Effector memory CD4-positive, alpha-beta T cell (primary cell): ENCODE results near the gene ATG4D.
A peak's percentile ranks its signal among the peaks of the same experiment; 100 is the strongest.
"Not testable (repeated sequence)": the region's sequence is repeated elsewhere in the genome, so short reads cannot be mapped to it uniquely, and the experiment has no call there.

Source experiments
- DNase-seq, 3 donors: peaks; one replicate each; pipeline ENCODE4 v3.0.0-alpha.2; 2020
- H3K27ac ChIP-seq: 2 replicates; pipeline ENCODE4 v1.7.0; 2013; ENCODE audit warnings: mild to moderate bottlenecking, low read length, moderate library complexity; ENCODE audit not compliant: insufficient read depth, poor library complexity, severe bottlenecking
- H3K27me3 ChIP-seq: replicated peaks from 2 replicates; pipeline ENCODE4 v1.7.0; 2013; ENCODE audit warnings: mild to moderate bottlenecking, low read length; ENCODE audit not compliant: insufficient read depth, control insufficient read depth, poor library complexity, severe bottlenecking
- H3K36me3 ChIP-seq: 2 replicates; pipeline ENCODE4 v1.7.0; 2013; ENCODE audit warnings: mild to moderate bottlenecking, low read length, moderate library complexity; ENCODE audit not compliant: control insufficient read depth, insufficient read depth
- H3K4me1 ChIP-seq: 2 replicates; pipeline ENCODE4 v1.7.0; 2013; ENCODE audit warnings: low read length, mild to moderate bottlenecking; ENCODE audit not compliant: control insufficient read depth, insufficient read depth, poor library complexity, severe bottlenecking
- H3K4me3 ChIP-seq: 2 replicates; pipeline ENCODE4 v1.7.0; 2013; ENCODE audit warnings: low read length, low read depth, mild to moderate bottlenecking; ENCODE audit not compliant: insufficient read depth, poor library complexity, severe bottlenecking
- H3K9me3 ChIP-seq: 2 replicates; pipeline ENCODE4 v1.7.0; 2013; ENCODE audit warnings: mild to moderate bottlenecking, low read length, moderate library complexity; ENCODE audit not compliant: control insufficient read depth

ATG4D gene

GRCh38 chr19:10565028-10565566 lies 21.4 kb downstream of the ATG4D start:
- H3K27me3 ChIP-seq: no peaks in the 10 kb centered on the region
- peak overlapping the region; percentile 82 for H3K27ac ChIP-seq
- no peaks in the 10 kb centered on the region for H3K9me3 ChIP-seq
- H3K4me1 ChIP-seq: peaks cover 31% of the 10 kb centered on the region
- DNase-seq: peak in 2 of 3 donors; percentile 32 to 40
- peak overlapping the region; percentile 84 for H3K4me3 ChIP-seq
- peaks cover 18% of the 10 kb centered on the region for H3K36me3 ChIP-seq

GRCh38 chr19:10565567-10566407 lies 22.1 kb downstream of the ATG4D start, which contains the start of gene KRI1:
KRI1 (minus strand) TSS chr19:10566010; CDS start chr19:10565999, 11 bp downstream.
- Histone ChIP-seq H3K27ac (peak within 1 kb of the TSS; percentile 82), H3K36me3 (peaks cover 11% of the 10 kb centered on the region), H3K4me3 (peak within 1 kb of the TSS; percentile 84), H3K4me1 (peaks cover 31% of the 10 kb centered on the region), H3K27me3 (no peaks in the 10 kb centered on the region), H3K9me3 (no peaks in the 10 kb centered on the region)
- DNase-seq: peak; percentile 98 to 99 (median 98)

GRCh38 chr19:10566408-10566657 lies 22.6 kb downstream of the ATG4D start:
- Histone ChIP-seq H3K4me1 (peaks cover 31% of the 10 kb centered on the region), H3K4me3 (peak overlapping the region; percentile 84), H3K36me3 (peaks cover 6% of the 10 kb centered on the region), H3K27ac (peak overlapping the region; percentile 74), H3K9me3 (no peaks in the 10 kb centered on the region), H3K27me3 (no peaks in the 10 kb centered on the region)
- no peak for DNase-seq

GRCh38 chr19:10566658-10567410 lies 23.1 kb downstream of the ATG4D start:
- H3K36me3 ChIP-seq: peaks cover under 1% of the 10 kb centered on the region
- no peaks in the 10 kb centered on the region for H3K27me3 ChIP-seq
- peak overlapping the region; percentile 84 for H3K4me3 ChIP-seq
- H3K4me1 ChIP-seq: peaks cover 31% of the 10 kb centered on the region
- peak overlapping the region; percentile 74 for H3K27ac ChIP-seq
- no peaks in the 10 kb centered on the region for H3K9me3 ChIP-seq
- peak; percentile 34 to 52 (median 35) for DNase-seq

- Histone ChIP-seq H3K27ac (peak overlapping the region; percentile 74), H3K4me1 (peaks cover 37% of the 10 kb centered on the region), H3K36me3 (no peaks in the 10 kb centered on the region), H3K9me3 (no peaks in the 10 kb centered on the region), H3K27me3 (no peaks in the 10 kb centered on the region), H3K4me3 (peak overlapping the region; percentile 84)
- no peak for DNase-seq
These were observed 24.0 kb downstream of the ATG4D start for GRCh38 chr19:10567656-10568055.

- Histone ChIP-seq H3K4me1 (peaks cover 37% of the 10 kb centered on the region), H3K27me3 (no peaks in the 10 kb centered on the region), H3K9me3 (no peaks in the 10 kb centered on the region), H3K4me3 (peak overlapping the region; percentile 84), H3K27ac (peak overlapping the region; percentile 74), H3K36me3 (no peaks in the 10 kb centered on the region)
- DNase-seq: peak in 2 of 3 donors; percentile 17 to 46
These were observed 24.5 kb downstream of the ATG4D start for GRCh38 chr19:10568062-10568825.

- peak; percentile 99 to 100 (median 99) for DNase-seq
- peak within 1 kb of the TSS; percentile 74 for H3K27ac ChIP-seq
- peak within 1 kb of the TSS; percentile 84 for H3K4me3 ChIP-seq
- H3K4me1 ChIP-seq: peaks cover 37% of the 10 kb centered on the region
- no peaks in the 10 kb centered on the region for H3K9me3 ChIP-seq
- H3K27me3 ChIP-seq: no peaks in the 10 kb centered on the region
- no peaks in the 10 kb centered on the region for H3K36me3 ChIP-seq
These were observed 25.3 kb downstream of the ATG4D start, which contains the start of gene CDKN2D for GRCh38 chr19:10568826-10569651. CDKN2D (minus strand) TSS chr19:10568979; CDS start chr19:10568653, 326 bp downstream.

GRCh38 chr19:10573793-10574192 lies 30.1 kb downstream of the ATG4D start:
- not testable (repeated sequence) for H3K9me3 ChIP-seq, H3K4me3 ChIP-seq, H3K27ac ChIP-seq, DNase-seq, H3K27me3 ChIP-seq, H3K36me3 ChIP-seq
- H3K4me1 ChIP-seq: peaks cover 11% of the 10 kb centered on the region

- Histone ChIP-seq H3K27ac (no peak overlapping the region), H3K36me3 (no peaks in the 10 kb centered on the region), H3K9me3 (no peaks in the 10 kb centered on the region), H3K4me1 (peaks cover 7% of the 10 kb centered on the region), H3K27me3 (no peaks in the 10 kb centered on the region), H3K4me3 (no peak overlapping the region)
- DNase-seq: no peak
These were observed 30.8 kb downstream of the ATG4D start for GRCh38 chr19:10574462-10574861.
